ENCODE measurements around the gene CDC20B.
A peak's percentile ranks its signal among the peaks of the same experiment; 100 is the strongest.

Gene CDC20B

GRCh38 chr5:55149308-55149795, 23.6 kb downstream of the CDC20B start:
- Histone ChIP-seq H3K36me3 (no peaks in the 10 kb centered on the region), H3K4me2 (no peak overlapping the region), H3K27me3 (no peaks in the 10 kb centered on the region; a peak in 1 of 22 replicates), H3K4me3 (no peak overlapping the region), H3K9me3 (replicated peaks in 1 of 11) (no peaks in the 10 kb centered on the region), H3K9ac (no peak overlapping the region), H3K27ac (no peak overlapping the region), H3K4me1 (peaks cover 0 to 14% (median 9%) of the 10 kb centered on the region in 10 experiments; a peak in 14 of 20 replicates), H4K20me1 (no peaks in the 10 kb centered on the region)
- no peak for TF ChIP-seq Cebpa-rat (IDR thresholded peaks at IDR 0.05)

GRCh38 chr5:55146543-55147151, 26.3 kb downstream of the CDC20B start:
- H3K4me2 ChIP-seq = peak overlapping the region in 8 of 11 experiments; percentile 11 to 44 (median 34); a peak in 9 of 22 replicates

DNA sequence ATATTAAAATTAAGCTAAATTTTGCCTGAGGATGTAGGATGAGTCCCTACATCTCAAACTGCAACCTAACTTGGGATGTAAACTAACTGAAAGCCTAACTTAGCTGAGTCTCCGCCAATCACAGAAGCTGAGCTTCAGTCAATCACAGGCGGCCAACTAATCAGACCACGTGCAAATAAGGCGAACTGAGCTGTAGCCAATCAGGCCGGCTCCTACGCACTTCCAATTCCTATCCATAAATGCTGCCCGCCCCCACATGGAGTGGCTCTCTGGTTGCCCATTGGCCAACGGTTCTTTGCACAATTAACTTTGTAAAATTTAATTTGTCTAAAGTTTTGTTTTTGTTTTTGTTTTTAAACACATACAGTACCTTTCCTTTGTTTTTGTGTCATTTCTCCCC, 26.9 kb downstream of the CDC20B start:
- H3K27ac ChIP-seq = no peak overlapping the region
- no peaks in the 10 kb centered on the region for H4K20me1 ChIP-seq
- H3K9me3 ChIP-seq (replicated peaks in 1 of 11) = no peaks in the 10 kb centered on the region
- peak overlapping the region in 8 of 11 experiments; percentile 11 to 44 (median 34); a peak in 7 of 22 replicates for H3K4me2 ChIP-seq
- no peak for TF ChIP-seq Cebpa-rat (IDR thresholded peaks at IDR 0.05)
- H3K27me3 ChIP-seq = no peaks in the 10 kb centered on the region
- no peak overlapping the region for H3K9ac ChIP-seq
- peaks cover 0 to 12% (median 9%) of the 10 kb centered on the region in 10 experiments; a peak in 10 of 20 replicates for H3K4me1 ChIP-seq
- H3K4me3 ChIP-seq = no peak overlapping the region
- H3K36me3 ChIP-seq = no peaks in the 10 kb centered on the region

More at GRCh38 chr5:55146543-55147151, 26.3 kb downstream of the CDC20B start:
- no peak for TF ChIP-seq Cebpa-rat (IDR thresholded peaks at IDR 0.05)
- Histone ChIP-seq H4K20me1 (no peaks in the 10 kb centered on the region), H3K9me3 (replicated peaks in 1 of 11) (no peaks in the 10 kb centered on the region), H3K27me3 (no peaks in the 10 kb centered on the region), H3K27ac (no peak overlapping the region), H3K9ac (no peak overlapping the region), H3K4me1 (peaks cover 0 to 12% (median 9%) of the 10 kb centered on the region in 10 experiments; a peak in 10 of 20 replicates), H3K36me3 (no peaks in the 10 kb centered on the region), H3K4me3 (no peak overlapping the region)

DNA sequence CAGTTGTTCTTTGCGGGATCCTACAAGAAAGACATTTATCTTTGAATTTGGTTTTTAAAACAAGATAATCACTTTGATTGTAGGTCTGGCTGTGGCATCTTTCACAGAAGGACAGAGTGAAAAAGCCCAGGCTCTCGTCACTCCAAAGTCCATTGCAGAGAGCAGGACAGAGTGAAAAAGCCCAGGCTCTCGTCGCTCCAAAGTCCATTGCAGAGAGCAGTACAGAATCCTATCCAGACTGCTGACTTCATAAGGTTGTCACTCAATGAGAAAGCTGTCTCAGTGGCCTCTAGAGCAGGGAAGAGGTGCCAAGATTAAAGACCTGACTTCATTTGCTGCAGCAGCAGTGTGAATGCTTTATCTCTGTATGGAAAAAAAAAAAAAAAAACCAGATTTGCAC, 29.4 kb downstream of the CDC20B start:
- H3K9me3 ChIP-seq (replicated peaks in 1 of 11) = no peaks in the 10 kb centered on the region
- no peaks in the 10 kb centered on the region for H3K27me3 ChIP-seq
- no peak overlapping the region for H3K27ac ChIP-seq
- H3K4me3 ChIP-seq = no peak overlapping the region
- no peak overlapping the region for H3K4me2 ChIP-seq
- no peaks in the 10 kb centered on the region for H4K20me1 ChIP-seq
- no peaks in the 10 kb centered on the region for H3K36me3 ChIP-seq
- no peak for TF ChIP-seq Cebpa-rat (IDR thresholded peaks at IDR 0.05)
- H3K9ac ChIP-seq = no peak overlapping the region
- peaks cover 0 to 12% (median 9%) of the 10 kb centered on the region in 10 experiments; a peak in 10 of 20 replicates for H3K4me1 ChIP-seq

GRCh38 chr5:55141945-55142690, 30.9 kb downstream of the CDC20B start:
- H3K9me3 ChIP-seq (replicated peaks in 1 of 11) = no peaks in the 10 kb centered on the region
- no peaks in the 10 kb centered on the region for H4K20me1 ChIP-seq
- H3K9ac ChIP-seq = no peak overlapping the region
- no peak overlapping the region for H3K27ac ChIP-seq
- H3K4me3 ChIP-seq = no peak overlapping the region
- TF ChIP-seq Cebpa-rat (IDR thresholded peaks at IDR 0.05) = no peak
- H3K4me1 ChIP-seq = peaks cover 0 to 12% (median 7%) of the 10 kb centered on the region in 10 experiments; a peak in 10 of 20 replicates
- H3K36me3 ChIP-seq = no peaks in the 10 kb centered on the region
- no peaks in the 10 kb centered on the region for H3K27me3 ChIP-seq
- H3K4me2 ChIP-seq = no peak overlapping the region

GRCh38 chr5:55140908-55141665, 31.9 kb downstream of the CDC20B start:
- TF ChIP-seq Cebpa-rat (IDR thresholded peaks at IDR 0.05) = no peak
- Histone ChIP-seq H3K27ac (no peak overlapping the region), H3K9me3 (replicated peaks in 1 of 11) (no peaks in the 10 kb centered on the region), H3K36me3 (no peaks in the 10 kb centered on the region), H3K27me3 (no peaks in the 10 kb centered on the region), H4K20me1 (no peaks in the 10 kb centered on the region), H3K9ac (no peak overlapping the region), H3K4me1 (peaks cover 0 to 6% (median 3%) of the 10 kb centered on the region in 10 experiments; a peak in 9 of 20 replicates), H3K4me2 (no peak overlapping the region), H3K4me3 (no peak overlapping the region)

DNA sequence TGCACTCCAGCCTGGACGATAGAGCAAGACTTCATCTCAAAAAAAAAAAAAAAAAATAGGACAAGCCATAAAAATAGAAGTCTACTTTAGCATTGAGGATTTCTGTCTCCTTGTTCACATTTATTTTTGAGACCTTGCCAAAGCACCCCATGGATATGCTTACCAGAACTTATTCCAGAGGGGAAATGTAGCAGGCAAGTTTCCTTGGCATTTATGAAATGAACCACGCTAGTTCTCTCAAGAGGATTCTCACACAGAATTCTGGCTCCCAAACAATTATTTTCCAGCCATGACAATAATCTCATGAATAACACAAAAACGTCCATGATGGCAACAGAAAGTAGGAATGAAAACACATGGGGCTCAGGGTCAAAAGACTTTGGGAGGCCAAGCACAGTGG, 36.5 kb downstream of the CDC20B start:
- no peak for TF ChIP-seq Cebpa-rat (IDR thresholded peaks at IDR 0.05)
- H3K9me3 ChIP-seq (replicated peaks in 1 of 11) = peaks cover 0 to 5% (median 0%) of the 10 kb centered on the region in 11 experiments; a peak in 1 of 22 replicates
- no peak overlapping the region for H3K4me2 ChIP-seq
- peaks cover 0 to 12% (median 0%) of the 10 kb centered on the region in 10 experiments; a peak in 4 of 20 replicates for H3K4me1 ChIP-seq
- H3K9ac ChIP-seq = no peak overlapping the region
- H3K27me3 ChIP-seq = no peaks in the 10 kb centered on the region
- H3K27ac ChIP-seq = no peak overlapping the region
- no peaks in the 10 kb centered on the region for H3K36me3 ChIP-seq
- H3K4me3 ChIP-seq = no peak overlapping the region
- H4K20me1 ChIP-seq = no peaks in the 10 kb centered on the region

- H3K27me3 ChIP-seq = no peaks in the 10 kb centered on the region
Measured at GRCh38 chr5:55134053-55134722, 38.8 kb downstream of the CDC20B start.

More at GRCh38 chr5:55134053-55134722, 38.8 kb downstream of the CDC20B start:
- Histone ChIP-seq H3K27ac (no peak overlapping the region), H3K9me3 (replicated peaks in 1 of 11) (peaks cover 9 to 19% (median 14%) of the 10 kb centered on the region in 11 experiments; a peak in 20 of 22 replicates), H3K9ac (no peak overlapping the region), H3K36me3 (no peaks in the 10 kb centered on the region), H3K4me2 (0 out of 22 replicates have a peak overlapping the region, but pooled peaks of 1 of the 11 experiments have one; percentile 5), H3K4me1 (peaks cover 0 to 12% (median 0%) of the 10 kb centered on the region in 10 experiments; a peak in 4 of 20 replicates), H3K4me3 (no peak overlapping the region), H4K20me1 (no peaks in the 10 kb centered on the region)
- no peak for TF ChIP-seq Cebpa-rat (IDR thresholded peaks at IDR 0.05)
